Natural killer cell (primary cell): ENCODE results near the gene NR0B2. TPM values are rescaled to one million over a fixed set of nuclear protein-coding genes. Genes with fewer than 3 reads are reported as not detected.
A peak's percentile ranks its signal among the peaks of the same experiment; 100 is the strongest.
"Not testable (repeated sequence)": the region's sequence is repeated elsewhere in the genome, so short reads cannot be mapped to it uniquely, and the experiment has no call there.

ENCODE experiments used
- ATAC-seq, 3 donors: fragments of 150-1000 bp in 2 of 3; fragments of 200-7000 bp in 1 of 3; cut with Tn5 transposase; 1 replicate in 1 of 3; 2 replicates in 2 of 3; pipeline ENCODE4 v1.10.0; 2021; ENCODE audit warnings: mild to moderate bottlenecking in 2 of 3, moderate library complexity in 2 of 3
- DNase-seq, 2 donors: peaks; one replicate each; pipeline versions ENCODE4 v3.0.0 to v3.0.0-alpha.2; 2013 to 2021; ENCODE audit warnings: mixed read lengths in 1 of 2
- H3K27ac ChIP-seq: one replicate; pipeline ENCODE4 v1.5.1; 2013; ENCODE audit warnings: mild to moderate bottlenecking, low read length
- H3K27me3 ChIP-seq: one replicate; pipeline ENCODE4 v1.6.1; 2013; ENCODE audit warnings: low read length; ENCODE audit not compliant: control insufficient read depth, insufficient read depth
- H3K36me3 ChIP-seq: one replicate; pipeline ENCODE4 v1.6.1; 2013; ENCODE audit warnings: low read length; ENCODE audit not compliant: control insufficient read depth, insufficient read depth
- H3K4me1 ChIP-seq: one replicate; pipeline ENCODE4 v1.6.1; 2013; ENCODE audit warnings: low read length; ENCODE audit not compliant: control insufficient read depth, insufficient read depth
- H3K4me3 ChIP-seq: one replicate; pipeline ENCODE4 v1.5.1; 2013; ENCODE audit warnings: low read length
- H3K9me3 ChIP-seq: one replicate; pipeline ENCODE4 v1.6.1; 2013; ENCODE audit warnings: low read length; ENCODE audit not compliant: control insufficient read depth, insufficient read depth
- H3K27ac Mint-ChIP-seq, 2 donors: one replicate each; pipeline ENCODE4 v1.8.0; 2022; ENCODE audit warnings: mild to moderate bottlenecking in 2 of 2, mixed read lengths in 2 of 2, moderate library complexity in 1 of 2
- H3K27me3 Mint-ChIP-seq, 2 donors: one replicate each; pipeline ENCODE4 v1.8.0; 2022; ENCODE audit warnings: low read depth in 2 of 2, mixed read lengths in 2 of 2
- H3K36me3 Mint-ChIP-seq: one replicate; pipeline ENCODE4 v1.8.0; 2022; ENCODE audit warnings: mixed read lengths
- H3K4me1 Mint-ChIP-seq, 2 donors: one replicate each; pipeline ENCODE4 v1.8.0; 2022; ENCODE audit warnings: mixed read lengths in 2 of 2
- H3K4me3 Mint-ChIP-seq: one replicate; pipeline ENCODE4 v1.8.0; 2022; ENCODE audit warnings: mild to moderate bottlenecking, moderate library complexity, mixed read lengths
- H3K9me3 Mint-ChIP-seq, 2 donors: one replicate each; pipeline ENCODE4 v1.8.0; 2022; ENCODE audit warnings: mixed read lengths in 2 of 2
- CTCF ChIP-seq: fragments of 200-600 bp; IDR thresholded peaks from one replicate; pipeline ENCODE4 v1.8.0; 2022; ENCODE audit warnings: antibody characterized with exemption
- WGBS: methylation state at CpG from one replicate; pipeline ENCODE4 v1.1.7; 2013; ENCODE audit warnings: missing lambda C conversion rate; ENCODE audit not compliant: insufficient coverage; 5-methylcytosine and 5-hydroxymethylcytosine counted together
- intact Hi-C: fragments of 100-400 bp; cut with micrococcal nuclease; formaldehyde crosslinking; loops from one replicate; pipeline ENCODE4 v1.14.2; 2022
- total RNA-seq, 4 donors: library from RNA; stranded (reverse); fragments of 120-200 nt in 1 of 4; gene quantifications; one replicate each; pipeline versions ENCODE4 v1.2.3 to v1.2.4, GENCODE V29; 2013 to 2022

The NR0B2 gene
- total RNA-seq, 3 donors from 2014 or later (not counting 1 experiment from before 2014, with no cell fraction given): not detected

GRCh38 chr1:26879793-26880192 is 34.0 kb downstream of the NR0B2 start:
- H3K4me1 Mint-ChIP-seq: peaks cover 0 to 6% of the 10 kb centered on the region in 2 donors
- no peak for TF ChIP-seq CTCF
- no peaks in the 10 kb centered on the region for H3K9me3 ChIP-seq
- no peaks in the 10 kb centered on the region for H3K27me3 Mint-ChIP-seq
- intact Hi-C loops: no loop called here
- peaks cover 63% of the 10 kb centered on the region for H3K36me3 ChIP-seq
- peaks cover 5% of the 10 kb centered on the region for H3K36me3 Mint-ChIP-seq
- H3K27me3 ChIP-seq: no peaks in the 10 kb centered on the region
- H3K9me3 Mint-ChIP-seq: no peaks in the 10 kb centered on the region
- no peak overlapping the region for H3K4me3 ChIP-seq
- H3K4me3 Mint-ChIP-seq: no peak overlapping the region
- H3K27ac Mint-ChIP-seq: no peak overlapping the region
- ATAC-seq (no peak), DNase-seq (no peak)
- H3K27ac ChIP-seq: no peak overlapping the region
- WGBS: 100% methylated on average over 3 of the region's 4 CpGs
- H3K4me1 ChIP-seq: no peaks in the 10 kb centered on the region

GRCh38 chr1:26877326-26877725 is 36.4 kb downstream of the NR0B2 start:
- H3K9me3 Mint-ChIP-seq: no peaks in the 10 kb centered on the region
- Histone ChIP-seq H3K27ac (no peak overlapping the region), H3K36me3 (peaks cover 44% of the 10 kb centered on the region), H3K27me3 (no peaks in the 10 kb centered on the region), H3K9me3 (no peaks in the 10 kb centered on the region), H3K4me1 (no peaks in the 10 kb centered on the region), H3K4me3 (no peak overlapping the region)
- TF ChIP-seq CTCF: no peak
- H3K4me1 Mint-ChIP-seq: no peaks in the 10 kb centered on the region
- ATAC-seq (no peak), DNase-seq (no peak)
- H3K4me3 Mint-ChIP-seq: no peak overlapping the region
- H3K27ac Mint-ChIP-seq: no peak overlapping the region
- no peaks in the 10 kb centered on the region for H3K27me3 Mint-ChIP-seq
- intact Hi-C loops: no loop called here
- no peaks in the 10 kb centered on the region for H3K36me3 Mint-ChIP-seq
- WGBS: 100% methylated on average over 1 of the region's 2 CpGs

GRCh38 chr1:26874896-26875295 is 38.9 kb downstream of the NR0B2 start:
- H3K4me3 Mint-ChIP-seq: no peak overlapping the region
- peaks cover 25% of the 10 kb centered on the region for H3K36me3 ChIP-seq
- no peaks in the 10 kb centered on the region for H3K4me1 Mint-ChIP-seq
- DNase-seq (no peak), ATAC-seq (no peak)
- peak overlapping the region in 1 of 2 donors; percentile 35 for H3K27ac Mint-ChIP-seq
- no peak overlapping the region for H3K4me3 ChIP-seq
- H3K9me3 Mint-ChIP-seq: no peaks in the 10 kb centered on the region
- TF ChIP-seq CTCF: no peak
- 97% methylated on average over 3 of the region's 4 CpGs for WGBS
- intact Hi-C loops: no loop called here
- H3K4me1 ChIP-seq: no peaks in the 10 kb centered on the region
- H3K36me3 Mint-ChIP-seq: no peaks in the 10 kb centered on the region
- no peak overlapping the region for H3K27ac ChIP-seq
- H3K9me3 ChIP-seq: no peaks in the 10 kb centered on the region
- no peaks in the 10 kb centered on the region for H3K27me3 Mint-ChIP-seq
- H3K27me3 ChIP-seq: no peaks in the 10 kb centered on the region

GRCh38 chr1:26873097-26873496 is 40.7 kb downstream of the NR0B2 start:
- ATAC-seq, H3K4me1 Mint-ChIP-seq, H3K9me3 ChIP-seq, H3K4me3 Mint-ChIP-seq, H3K36me3 Mint-ChIP-seq, H3K27me3 ChIP-seq, H3K9me3 Mint-ChIP-seq, H3K4me1 ChIP-seq, H3K27me3 Mint-ChIP-seq, H3K27ac ChIP-seq, H3K4me3 ChIP-seq, H3K27ac Mint-ChIP-seq, DNase-seq, intact Hi-C loops: not testable (repeated sequence)
- 100% methylated on average over 1 of the region's 2 CpGs for WGBS
- peaks cover 11% of the 10 kb centered on the region for H3K36me3 ChIP-seq
